Measurements from ENCODE around the gene BOLA3.

GRCh38 chr2:74179063-74179865, 31.6 kb upstream of the BOLA3 start:
- TF ChIP-seq CTCF (IDR thresholded peaks at IDR 0.05) (peak; percentile 74), EZH2 (IDR thresholded peaks at IDR 0.05; ENCODE audit: borderline replicate concordance, insufficient read depth, low read depth, low read length, poor library complexity, severe bottlenecking) (no peak)
